IMR-90 (cell line): Measurements from ENCODE around the gene LPAR1. TPM values are rescaled to one million over a fixed set of nuclear protein-coding genes. Genes with fewer than 3 reads are reported as not detected.

Source experiments
- ATAC-seq: fragments of 200-7000 bp; cut with Tn5 transposase; 2 replicates; pipeline ENCODE4 v1.9.1; 2020; ENCODE audit warnings: low read depth, mild to moderate bottlenecking, moderate library complexity
- BruUV-seq: library from RNA; stranded (reverse); fragments of 400-500 nt; replicated peaks from 2 replicates; lab custom pipeline; 2021; lab: Mats Ljungman, UMichigan
- CTCF ChIA-PET: fragments of 300-600 bp; formaldehyde crosslinking; extraction: SDS; loops from one replicate; lab custom pipeline; 2021; ENCODE audit warnings: antibody characterized with exemption; lab: Yijun Ruan, JAX
- POLR2A ChIA-PET: fragments of 300-600 bp; sonication (Branson Sonifier 250); formaldehyde crosslinking; loops from one replicate; lab custom pipeline; 2022; ENCODE audit warnings: antibody characterized with exemption; ENCODE audit not compliant: unreplicated experiment; lab: Charles Lee
- DNase-seq: peaks from one replicate; pipeline ENCODE4 v3.0.0; 2013
- H2AFZ ChIP-seq: replicated peaks from 2 replicates; pipeline ENCODE3; 2013; ENCODE audit warnings: low read length, mild to moderate bottlenecking; ENCODE audit not compliant: poor library complexity
- H2AK5ac ChIP-seq: 2 replicates; pipeline ENCODE4 v1.6.1; 2013; ENCODE audit warnings: low read depth, low read length, inconsistent platforms
- H2AK9ac ChIP-seq: replicated peaks from 2 replicates; pipeline ENCODE3; 2013; ENCODE audit warnings: mild to moderate bottlenecking, low read depth, low read length, moderate library complexity; ENCODE audit not compliant: poor library complexity
- H2BK120ac ChIP-seq: 2 replicates; pipeline ENCODE4 v1.6.1; 2013; ENCODE audit warnings: low read depth, low read length, inconsistent platforms
- H2BK15ac ChIP-seq: 3 replicates; pipeline ENCODE4 v1.6.1; 2013; ENCODE audit warnings: low read depth, low read length, inconsistent platforms
- H2BK20ac ChIP-seq: 2 replicates; pipeline ENCODE4 v1.6.1; 2013; ENCODE audit warnings: low read depth, mild to moderate bottlenecking, inconsistent platforms, low read length, moderate library complexity
- H2BK5ac ChIP-seq: 2 replicates; pipeline ENCODE4 v1.6.1; 2013; ENCODE audit warnings: mild to moderate bottlenecking, low read depth, low read length, inconsistent platforms; ENCODE audit not compliant: poor library complexity, severe bottlenecking
- H3K14ac ChIP-seq: replicated peaks from 2 replicates; pipeline ENCODE4 v1.6.1; 2013; ENCODE audit warnings: low read depth, low read length, inconsistent platforms
- H3K18ac ChIP-seq: 2 replicates; pipeline ENCODE4 v1.6.1; 2013; ENCODE audit warnings: low read depth, low read length, control low read depth
- H3K23ac ChIP-seq: 2 replicates; pipeline ENCODE4 v1.6.1; 2013; ENCODE audit warnings: low read depth, low read length, inconsistent platforms
- H3K27ac ChIP-seq: 2 replicates; pipeline ENCODE4 v1.5.1; 2013; ENCODE audit warnings: mild to moderate bottlenecking, control low read depth, low read length; ENCODE audit not compliant: insufficient read depth
- H3K27me3 ChIP-seq: 2 replicates; pipeline ENCODE4 v1.6.1; 2013; ENCODE audit warnings: low read length; ENCODE audit not compliant: control insufficient read depth, insufficient read depth
- H3K36me3 ChIP-seq: 2 replicates; pipeline ENCODE4 v1.6.1; 2013; ENCODE audit warnings: low read length, mixed read lengths; ENCODE audit not compliant: control insufficient read depth, insufficient read depth
- H3K4ac ChIP-seq: 2 replicates; pipeline ENCODE4 v1.6.1; 2013; ENCODE audit warnings: low read depth, low read length, inconsistent platforms
- H3K4me1 ChIP-seq: 2 replicates; pipeline ENCODE4 v1.6.1; 2013; ENCODE audit warnings: low read length, mixed read lengths; ENCODE audit not compliant: control insufficient read depth, insufficient read depth
- H3K4me2 ChIP-seq: 2 replicates; pipeline ENCODE4 v1.6.1; 2013; ENCODE audit warnings: low read depth, mild to moderate bottlenecking, control low read depth, low read length, moderate library complexity
- H3K4me3 ChIP-seq: 2 replicates; pipeline ENCODE4 v1.5.1; 2013; ENCODE audit warnings: low read depth, mild to moderate bottlenecking, control low read depth, low read length, moderate library complexity; ENCODE audit not compliant: insufficient read depth
- H3K56ac ChIP-seq: 2 replicates; pipeline ENCODE4 v1.6.1; 2013; ENCODE audit warnings: low read length, inconsistent platforms; ENCODE audit not compliant: insufficient read depth; ENCODE audit errors: extremely low read depth
- H3K79me1 ChIP-seq, 2 experiments: 2 replicates each; pipeline ENCODE4 v1.6.1; 2013; ENCODE audit warnings: low read length in 2 of 2, inconsistent platforms in 1 of 2, low read depth in 1 of 2
- H3K9ac ChIP-seq: 2 replicates; pipeline ENCODE4 v1.6.1; 2013; ENCODE audit warnings: low read depth, low read length, control low read depth
- H3K9me1 ChIP-seq: 2 replicates; pipeline ENCODE4 v1.6.1; 2013; ENCODE audit warnings: low read length, inconsistent platforms; ENCODE audit not compliant: insufficient read depth
- H3K9me3 ChIP-seq: 2 replicates; pipeline ENCODE4 v1.6.1; 2013; ENCODE audit warnings: low read length; ENCODE audit not compliant: control insufficient read depth, insufficient read depth
- H4K20me1 ChIP-seq: 2 replicates; pipeline ENCODE4 v1.6.1; 2013; ENCODE audit warnings: low read length, inconsistent platforms; ENCODE audit not compliant: insufficient read depth
- H4K5ac ChIP-seq: 2 replicates; pipeline ENCODE4 v1.6.1; 2013; ENCODE audit warnings: mild to moderate bottlenecking, low read depth, low read length, control low read depth
- H4K8ac ChIP-seq, 2 experiments: 2 replicates each; pipeline ENCODE4 v1.6.1; 2013; ENCODE audit warnings: low read depth in 2 of 2, low read length in 2 of 2, control low read depth in 1 of 2, inconsistent platforms in 1 of 2
- H4K91ac ChIP-seq: 2 replicates; pipeline ENCODE4 v1.6.1; 2013; ENCODE audit warnings: low read depth, low read length, inconsistent platforms; ENCODE audit not compliant: insufficient read depth
- BHLHE40 ChIP-seq: fragments of 150-350 bp; IDR thresholded peaks from 2 replicates; pipeline ENCODE4 v1.6.1; 2016; ENCODE audit warnings: mild to moderate bottlenecking, low read depth, low read length
- CEBPB ChIP-seq: IDR thresholded peaks from 2 replicates; pipeline ENCODE4 v1.6.1; 2012; ENCODE audit warnings: low read depth, low read length, improper control_type of control experiment
- FOS ChIP-seq: fragments of 150-350 bp; IDR thresholded peaks from 2 replicates; pipeline ENCODE4 v1.6.1; 2016; ENCODE audit warnings: low read depth, low read length
- MAFK ChIP-seq: IDR thresholded peaks from 2 replicates; pipeline ENCODE4 v1.6.1; 2012; ENCODE audit warnings: low read depth, low read length, improper control_type of control experiment
- MXI1 ChIP-seq: IDR thresholded peaks from 2 replicates; pipeline ENCODE4 v1.6.1; 2012; ENCODE audit warnings: low read depth, mild to moderate bottlenecking, low read length, moderate library complexity, borderline replicate concordance
- POLR2A ChIP-seq: IDR thresholded peaks from 2 replicates; pipeline ENCODE4 v1.6.1; 2012; ENCODE audit warnings: mild to moderate bottlenecking, low read depth, low read length
- RAD21 ChIP-seq: IDR thresholded peaks from 2 replicates; pipeline ENCODE4 v1.6.1; 2012; ENCODE audit warnings: low read length, improper control_type of control experiment
- RCOR1 ChIP-seq: IDR thresholded peaks from 2 replicates; pipeline ENCODE4 v1.6.1; 2012; ENCODE audit warnings: mild to moderate bottlenecking, low read length, improper control_type of control experiment; ENCODE audit not compliant: insufficient replicate concordance
- SMC3 ChIP-seq: fragments of 150-350 bp; IDR thresholded peaks from 2 replicates; pipeline ENCODE4 v1.6.1; 2016; ENCODE audit warnings: low read depth, mild to moderate bottlenecking, antibody characterized with exemption, low read length, moderate library complexity
- WGBS, 2 experiments: methylation state at CpG; one replicate each; pipeline versions ENCODE4 v1.1.5 to v1.1.7; 2013; ENCODE audit warnings: missing lambda C conversion rate in 2 of 2; ENCODE audit not compliant: insufficient read length in 1 of 2; ENCODE audit errors: extremely low coverage in 2 of 2; 5-methylcytosine and 5-hydroxymethylcytosine counted together
- dilution Hi-C: fragments of 300-500 bp; cut with HindIII; formaldehyde crosslinking; loops from one replicate; pipeline ENCODE4 v1.14.3; 2018; ENCODE audit warnings: low sequenced_read_pairs; ENCODE audit not compliant: unreplicated experiment
- in situ Hi-C: fragments of 300-500 bp; cut with MboI; formaldehyde crosslinking; loops from 3 replicates; pipeline ENCODE4 v1.14.3; 2019; ENCODE audit warnings: low sequenced_read_pairs, inconsistent platforms, mixed read lengths
- intact Hi-C: fragments of 100-400 bp; cut with micrococcal nuclease; formaldehyde crosslinking; loops from 2 replicates; pipeline ENCODE4 v1.10.0; 2022
- polyA plus RNA-seq, 3 experiments: library from polyadenylated mRNA; depleted of rRNA; stranded (reverse); fragments of >200 nt; gene quantifications; 2 replicates each; pipeline ENCODE4 v1.2.3, GENCODE V29; 2012; ENCODE audit warnings: low replicate concordance in 1 of 3
- total RNA-seq: library from RNA; depleted of rRNA; stranded (reverse); fragments of >200 nt; gene quantifications from 2 replicates; pipeline ENCODE4 v1.2.3, GENCODE V29; 2012
- TF ChIP-seq, protein P1 (sequence below): conservative IDR thresholded peaks from 2 replicates; pipeline ENCODE4 v1.5.1; 2012; ENCODE audit warnings: mild to moderate bottlenecking, low read depth, low read length, improper control_type of control experiment

Gene LPAR1
- total and polyA plus RNA-seq, 2 of the 4 experiments (the other 2 are of a cell fraction): 171 to 315 TPM

DNA sequence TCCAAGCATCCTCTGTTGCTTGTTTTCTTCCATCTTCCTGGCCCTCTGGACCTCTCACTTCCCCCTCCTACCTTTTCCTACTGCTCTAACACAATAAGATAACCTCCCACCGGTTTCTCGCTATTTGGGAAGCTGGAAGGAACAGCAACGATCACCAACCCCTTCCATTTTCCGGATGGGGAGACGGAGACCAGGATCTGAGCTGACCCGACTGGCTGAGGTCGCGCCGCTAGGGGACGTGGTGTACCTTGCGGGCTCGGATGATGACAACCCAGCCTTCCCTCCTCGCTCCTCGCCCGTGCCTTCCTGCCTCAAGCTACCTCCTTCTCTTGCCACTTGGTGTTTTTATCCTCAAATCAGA lies 1.9 kb downstream of the LPAR1 start:
- peak overlapping the region; percentile 90 for H3K4me3 ChIP-seq
- peak overlapping the region; percentile 94 for H3K4me2 ChIP-seq
- no peak for TF ChIP-seq MAFK
- no peak for TF ChIP-seq CEBPB
- TF ChIP-seq, protein P1, sequence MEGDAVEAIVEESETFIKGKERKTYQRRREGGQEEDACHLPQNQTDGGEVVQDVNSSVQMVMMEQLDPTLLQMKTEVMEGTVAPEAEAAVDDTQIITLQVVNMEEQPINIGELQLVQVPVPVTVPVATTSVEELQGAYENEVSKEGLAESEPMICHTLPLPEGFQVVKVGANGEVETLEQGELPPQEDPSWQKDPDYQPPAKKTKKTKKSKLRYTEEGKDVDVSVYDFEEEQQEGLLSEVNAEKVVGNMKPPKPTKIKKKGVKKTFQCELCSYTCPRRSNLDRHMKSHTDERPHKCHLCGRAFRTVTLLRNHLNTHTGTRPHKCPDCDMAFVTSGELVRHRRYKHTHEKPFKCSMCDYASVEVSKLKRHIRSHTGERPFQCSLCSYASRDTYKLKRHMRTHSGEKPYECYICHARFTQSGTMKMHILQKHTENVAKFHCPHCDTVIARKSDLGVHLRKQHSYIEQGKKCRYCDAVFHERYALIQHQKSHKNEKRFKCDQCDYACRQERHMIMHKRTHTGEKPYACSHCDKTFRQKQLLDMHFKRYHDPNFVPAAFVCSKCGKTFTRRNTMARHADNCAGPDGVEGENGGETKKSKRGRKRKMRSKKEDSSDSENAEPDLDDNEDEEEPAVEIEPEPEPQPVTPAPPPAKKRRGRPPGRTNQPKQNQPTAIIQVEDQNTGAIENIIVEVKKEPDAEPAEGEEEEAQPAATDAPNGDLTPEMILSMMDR: peak; percentile 69
- TF ChIP-seq FOS: no peak
- 0 out of 2 replicates have a peak, but pooled peaks have one; percentile 33 for TF ChIP-seq MXI1
- peak; percentile 73 for TF ChIP-seq RAD21
- no peak for TF ChIP-seq RCOR1
- peak; percentile 69 for TF ChIP-seq SMC3
- TF ChIP-seq BHLHE40: peak; percentile 29; the same call in 1 of the 2 replicates
- no peak for TF ChIP-seq POLR2A
- H3K27me3 ChIP-seq: no peaks in the 10 kb centered on the region
- POLR2A ChIA-PET: interaction anchor here (0.6 to 1.0 kb wide), 10 partner anchors 88 to 589 kb away, joined by 3 to 10 read pairs (median 4); no protein-coding TSS in a partner anchor
- peaks cover 4% of the 10 kb centered on the region for H3K36me3 ChIP-seq
- H3K79me1 ChIP-seq: peaks cover 0 to 28% of the 10 kb centered on the region in 2 experiments; a peak in 2 of 4 replicates
- peak overlapping the region; percentile 97 for H3K23ac ChIP-seq
- H3K9me3 ChIP-seq: no peaks in the 10 kb centered on the region
- dilution Hi-C loops (no loop called here), in situ Hi-C loops (loop anchor here (5.0 kb wide), 1 partner anchor 261 kb away; no protein-coding TSS in a partner anchor), intact Hi-C loops (loop anchor here (2.0 to 10.0 kb wide), 8 partner anchors 62 to 399 kb away; no protein-coding TSS in a partner anchor)
- peak overlapping the region; percentile 28 for H4K5ac ChIP-seq
- H3K4ac ChIP-seq: peak overlapping the region; percentile 90
- H2BK120ac ChIP-seq: peak overlapping the region; percentile 84
- BruUV-seq: no TSS peak
- peak overlapping the region; percentile 43 to 94 for H4K8ac ChIP-seq
- ATAC-seq (0 out of 2 replicates have a peak, but pooled peaks have one; percentile 6), DNase-seq (peak; percentile 68)
- H2BK15ac ChIP-seq: peak overlapping the region; percentile 55; the same call in 2 of the 3 replicates
- H3K14ac ChIP-seq: peak overlapping the region; percentile 89
- H4K91ac ChIP-seq: peak overlapping the region; percentile 93
- peak overlapping the region; percentile 97 for H3K27ac ChIP-seq
- peak overlapping the region; percentile 4 for H2AFZ ChIP-seq
- H2BK5ac ChIP-seq: peak overlapping the region; percentile 94
- peaks cover 12% of the 10 kb centered on the region for H3K4me1 ChIP-seq
- H3K18ac ChIP-seq: peak overlapping the region; percentile 81
- H3K56ac ChIP-seq: peak overlapping the region; percentile 99
- CTCF ChIA-PET: interaction anchor here (0.5 to 1.6 kb wide), 8 partner anchors 16 to 429 kb away, joined by 3 to 7 read pairs (median 4); no protein-coding TSS in a partner anchor
- H3K9ac ChIP-seq: peak overlapping the region; percentile 99
- H2BK20ac ChIP-seq: peak overlapping the region; percentile 81
- H4K20me1 ChIP-seq: peaks cover 35% of the 10 kb centered on the region; the same call in 1 of the 2 replicates
- H2AK9ac ChIP-seq: peak overlapping the region; percentile 18
- H3K9me1 ChIP-seq: peaks cover 13% of the 10 kb centered on the region
- H2AK5ac ChIP-seq: peak overlapping the region; percentile 65
- WGBS, 2 experiments: 0% methylated on average over 5 of the region's 15 CpGs; no CpG with 5 or more reads in 1 of the 2 experiments
